Chondrocyte (in vitro differentiated cells): ENCODE results near the gene EEF1A2. TPM values are rescaled to one million over a fixed set of nuclear protein-coding genes. Genes with fewer than 3 reads are reported as not detected.

Experiments
- DNase-seq: peaks from one replicate; pipeline ENCODE4 v3.0.0; 2021; ENCODE audit warnings: mixed read lengths, low spot score
- H3K27ac Mint-ChIP-seq: one replicate; pipeline ENCODE4 v1.8.0; 2021; ENCODE audit warnings: mild to moderate bottlenecking, moderate library complexity, mixed read lengths; ENCODE audit not compliant: unreplicated experiment
- H3K27me3 Mint-ChIP-seq: 2 replicates; pipeline ENCODE4 v1.8.0; 2021; ENCODE audit warnings: low read depth, mixed read lengths
- H3K36me3 Mint-ChIP-seq: 2 replicates; pipeline ENCODE4 v1.8.0; 2021; ENCODE audit warnings: low read depth, mixed read lengths
- H3K4me1 Mint-ChIP-seq: 2 replicates; pipeline ENCODE4 v1.8.0; 2021; ENCODE audit warnings: low read depth, mild to moderate bottlenecking, mixed read lengths
- H3K4me3 Mint-ChIP-seq: one replicate; pipeline ENCODE4 v1.8.0; 2021; ENCODE audit warnings: mild to moderate bottlenecking, moderate library complexity, mixed read lengths; ENCODE audit not compliant: unreplicated experiment
- H3K9me3 Mint-ChIP-seq: 2 replicates; pipeline ENCODE4 v1.8.0; 2021; ENCODE audit warnings: low read depth, mixed read lengths
- total RNA-seq: library from RNA; stranded (reverse); gene quantifications from 3 replicates; pipeline ENCODE4 v1.2.1, GENCODE V29; 2021
- TF ChIP-seq, protein P1 (sequence below): fragments of 200-600 bp; sonication (generic); IDR thresholded peaks from 2 replicates; pipeline ENCODE4 v1.5.0; 2021; ENCODE audit warnings: antibody characterized with exemption, mild to moderate bottlenecking, moderate library complexity

Gene EEF1A2
- total RNA-seq, 1 donor from 2014 or later, result 5.5 TPM

DNA sequence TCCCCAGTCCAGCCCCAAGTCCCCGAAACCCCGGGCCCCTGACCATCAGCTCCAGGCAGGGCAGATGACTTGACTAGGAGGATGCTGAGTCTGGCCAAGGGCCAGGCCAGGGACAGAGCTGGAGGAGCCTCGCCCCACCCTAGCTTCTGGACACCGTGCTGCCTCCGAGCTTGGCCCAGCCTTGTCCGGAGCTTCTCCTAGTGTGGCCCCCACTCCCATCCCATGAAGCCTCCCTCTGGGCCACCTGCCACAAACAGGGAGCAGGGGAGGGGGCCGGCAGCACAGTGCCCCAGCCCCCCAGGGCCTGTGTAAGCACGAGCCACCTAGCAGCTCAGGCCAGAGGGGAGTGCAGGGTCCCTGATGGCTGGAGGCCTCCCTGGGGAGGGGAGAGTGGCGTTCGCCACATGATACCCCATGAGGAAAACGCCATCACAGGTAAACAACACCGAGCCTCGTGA, 5.3 kb downstream of the EEF1A2 start:
- no peaks in the 10 kb centered on the region for H3K4me1 Mint-ChIP-seq
- no peak overlapping the region for H3K27ac Mint-ChIP-seq
- peaks cover 4% of the 10 kb centered on the region for H3K27me3 Mint-ChIP-seq
- TF ChIP-seq, protein P1, sequence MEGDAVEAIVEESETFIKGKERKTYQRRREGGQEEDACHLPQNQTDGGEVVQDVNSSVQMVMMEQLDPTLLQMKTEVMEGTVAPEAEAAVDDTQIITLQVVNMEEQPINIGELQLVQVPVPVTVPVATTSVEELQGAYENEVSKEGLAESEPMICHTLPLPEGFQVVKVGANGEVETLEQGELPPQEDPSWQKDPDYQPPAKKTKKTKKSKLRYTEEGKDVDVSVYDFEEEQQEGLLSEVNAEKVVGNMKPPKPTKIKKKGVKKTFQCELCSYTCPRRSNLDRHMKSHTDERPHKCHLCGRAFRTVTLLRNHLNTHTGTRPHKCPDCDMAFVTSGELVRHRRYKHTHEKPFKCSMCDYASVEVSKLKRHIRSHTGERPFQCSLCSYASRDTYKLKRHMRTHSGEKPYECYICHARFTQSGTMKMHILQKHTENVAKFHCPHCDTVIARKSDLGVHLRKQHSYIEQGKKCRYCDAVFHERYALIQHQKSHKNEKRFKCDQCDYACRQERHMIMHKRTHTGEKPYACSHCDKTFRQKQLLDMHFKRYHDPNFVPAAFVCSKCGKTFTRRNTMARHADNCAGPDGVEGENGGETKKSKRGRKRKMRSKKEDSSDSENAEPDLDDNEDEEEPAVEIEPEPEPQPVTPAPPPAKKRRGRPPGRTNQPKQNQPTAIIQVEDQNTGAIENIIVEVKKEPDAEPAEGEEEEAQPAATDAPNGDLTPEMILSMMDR, result no peak
- no peak overlapping the region for H3K4me3 Mint-ChIP-seq
- H3K9me3 Mint-ChIP-seq, result peaks cover 5% of the 10 kb centered on the region
- DNase-seq, result peak; percentile 83
- no peaks in the 10 kb centered on the region for H3K36me3 Mint-ChIP-seq

DNA sequence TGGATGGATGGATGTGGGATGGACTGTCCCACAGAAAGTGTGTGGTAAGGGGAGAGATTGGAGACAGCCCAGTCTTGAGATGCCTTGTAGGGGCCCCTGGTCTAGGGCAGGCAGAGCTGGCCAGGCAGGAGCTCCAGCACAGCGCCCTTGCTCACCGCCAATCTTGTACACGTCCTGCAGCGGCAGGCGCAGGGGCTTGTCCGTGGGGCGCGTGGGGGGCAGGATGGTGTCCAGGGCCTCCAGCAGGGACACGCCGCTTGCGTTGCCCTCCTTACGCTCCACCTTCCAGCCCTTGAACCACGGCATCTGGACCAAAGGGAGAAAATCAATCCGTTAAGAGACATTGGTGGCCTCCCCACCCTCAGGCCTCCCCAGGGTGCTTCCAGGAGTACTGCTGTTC, 5.9 kb downstream of the EEF1A2 start:
- Mint-ChIP-seq H3K27ac (no peak overlapping the region), H3K4me1 (no peaks in the 10 kb centered on the region), H3K4me3 (no peak overlapping the region), H3K36me3 (no peaks in the 10 kb centered on the region), H3K27me3 (peaks cover 4% of the 10 kb centered on the region), H3K9me3 (peaks cover 5% of the 10 kb centered on the region)
- TF ChIP-seq, protein P1, result no peak
- peak; percentile 59 for DNase-seq

DNA sequence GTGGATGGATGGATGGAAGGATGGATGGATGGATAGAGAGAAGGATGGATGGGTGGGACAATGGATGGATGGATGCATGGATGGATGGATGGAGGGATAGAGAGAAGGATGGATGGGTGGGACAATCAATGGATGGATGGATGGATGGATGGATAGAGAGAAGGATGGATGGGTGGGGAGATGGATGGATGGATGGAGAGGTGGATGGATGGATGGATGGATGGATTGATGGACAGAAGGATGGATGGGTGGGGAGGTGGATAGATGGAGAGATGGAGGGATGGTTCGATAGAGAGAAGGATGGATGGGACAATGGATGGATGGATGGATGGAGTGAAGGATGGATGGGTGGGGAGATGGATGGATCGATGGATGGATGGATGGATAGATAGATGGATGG, 6.4 kb downstream of the EEF1A2 start:
- no peak for DNase-seq
- TF ChIP-seq, protein P1, result no peak
- peaks cover 4% of the 10 kb centered on the region for H3K27me3 Mint-ChIP-seq
- H3K27ac Mint-ChIP-seq, result no peak overlapping the region
- no peaks in the 10 kb centered on the region for H3K36me3 Mint-ChIP-seq
- H3K4me1 Mint-ChIP-seq, result no peaks in the 10 kb centered on the region
- H3K9me3 Mint-ChIP-seq, result peaks cover 5% of the 10 kb centered on the region
- no peak overlapping the region for H3K4me3 Mint-ChIP-seq

DNA sequence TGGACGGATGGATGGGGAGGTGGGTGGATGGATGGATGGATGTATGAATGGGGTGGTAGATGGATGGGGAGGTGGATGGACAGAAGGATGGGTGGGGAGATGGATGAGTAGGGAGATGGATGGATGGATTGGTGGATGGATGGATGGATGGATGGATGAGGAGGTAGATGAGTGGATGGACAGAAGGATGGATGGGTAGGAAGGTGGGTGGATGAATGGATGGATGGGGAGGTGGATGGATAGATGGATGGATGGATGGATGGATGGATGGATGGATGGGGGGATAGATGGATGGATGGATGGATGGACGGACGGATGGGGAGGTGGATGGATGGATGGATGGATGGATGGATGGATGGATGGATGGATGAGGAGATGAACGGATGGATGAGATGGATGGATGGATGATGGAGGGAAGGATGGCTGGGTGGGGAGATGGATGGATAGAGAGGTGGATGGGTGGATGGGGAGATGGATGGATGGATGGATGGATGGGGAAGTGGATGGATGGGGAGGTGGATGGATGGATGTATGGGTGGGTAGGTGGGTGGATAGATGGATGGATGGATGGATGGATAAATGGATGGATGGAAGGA, 7.2 kb downstream of the EEF1A2 start:
- Mint-ChIP-seq H3K4me1 (no peaks in the 10 kb centered on the region), H3K27me3 (peaks cover 6% of the 10 kb centered on the region), H3K27ac (no peak overlapping the region), H3K4me3 (no peak overlapping the region), H3K9me3 (peaks cover 5% of the 10 kb centered on the region), H3K36me3 (no peaks in the 10 kb centered on the region)
- TF ChIP-seq, protein P1, result no peak
- no peak for DNase-seq

DNA sequence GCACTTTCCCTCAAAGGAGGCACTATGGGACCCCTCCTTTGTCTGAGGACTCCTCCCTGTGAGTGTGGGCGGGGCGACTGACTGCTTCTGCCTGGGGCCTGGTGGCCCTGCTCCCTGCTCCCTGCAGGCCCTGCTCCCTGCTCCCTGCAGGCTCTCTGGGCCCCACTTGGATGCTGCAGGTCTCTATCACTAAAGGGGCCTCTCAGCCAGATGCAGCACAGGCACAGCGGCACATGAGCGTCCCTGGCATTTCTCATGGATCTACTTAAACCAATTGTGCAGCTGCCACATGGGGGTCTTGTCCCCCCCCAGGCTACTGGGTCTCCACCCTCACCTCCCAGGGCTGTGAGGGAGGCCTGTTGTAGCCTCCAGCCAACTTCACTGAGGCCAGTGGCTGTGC, 7.8 kb downstream of the EEF1A2 start:
- H3K36me3 Mint-ChIP-seq, result no peaks in the 10 kb centered on the region

More for the DNA sequence above, 7.8 kb downstream of the EEF1A2 start:
- Mint-ChIP-seq H3K27ac (no peak overlapping the region), H3K27me3 (peaks cover 6% of the 10 kb centered on the region), H3K4me3 (no peak overlapping the region), H3K9me3 (peaks cover 7% of the 10 kb centered on the region), H3K4me1 (no peaks in the 10 kb centered on the region)
- TF ChIP-seq, protein P1, result no peak
- peak; percentile 66 for DNase-seq
